ENCODE results near the gene ZC2HC1B.

GRCh38 chr6:143859891-143860660 is 4.2 kb upstream of the ZC2HC1B start:
- TF ChIP-seq REST (IDR thresholded peaks at IDR 0.05; ENCODE audit: insufficient replicate concordance, low read depth): no peak
- no peak for TF ChIP-seq CTCF (IDR thresholded peaks at IDR 0.05; ENCODE audit: insufficient read depth, low read length)
